ENCODE data around the gene CDKAL1. TPM values are rescaled to one million over a fixed set of nuclear protein-coding genes. Genes with fewer than 3 reads are reported as not detected.

Gene CDKAL1
- total and polyA plus RNA-seq, 8 donors, result 13.6 to 20.7 (median 17.5) TPM

- no peaks in the 10 kb centered on the region for H3K27me3 ChIP-seq
- DNase-seq (no peak), ATAC-seq (peak; percentile 81)
- H3K4me1 ChIP-seq, result peaks cover 5 to 6% of the 10 kb centered on the region in 2 donors
- intact Hi-C loops (cut with DNase I), result no loop called here
- no peaks in the 10 kb centered on the region for H3K36me3 ChIP-seq
- no peaks in the 10 kb centered on the region for H3K9me3 ChIP-seq
- H3K4me3 ChIP-seq, result no peak overlapping the region
- H3K27ac ChIP-seq, result no peak overlapping the region
- TF ChIP-seq CTCF (IDR thresholded peaks at IDR 0.05), result no peak
Observed at GRCh38 chr6:20707870-20708269, 173.6 kb downstream of the CDKAL1 start.

- H3K27ac ChIP-seq, result no peak overlapping the region
- H3K4me1 ChIP-seq, result peaks cover 5 to 6% of the 10 kb centered on the region in 2 donors
- TF ChIP-seq CTCF (IDR thresholded peaks at IDR 0.05), result no peak
- H3K4me3 ChIP-seq, result no peak overlapping the region
- ATAC-seq (peak; percentile 13), DNase-seq (no peak)
- no peaks in the 10 kb centered on the region for H3K9me3 ChIP-seq
- intact Hi-C loops (cut with DNase I), result no loop called here
- H3K27me3 ChIP-seq, result no peaks in the 10 kb centered on the region
- H3K36me3 ChIP-seq, result no peaks in the 10 kb centered on the region
Observed at GRCh38 chr6:20708367-20709124, 174.3 kb downstream of the CDKAL1 start.

- no peak overlapping the region for H3K4me3 ChIP-seq
- no peaks in the 10 kb centered on the region for H3K27me3 ChIP-seq
- ATAC-seq, result no peak
- intact Hi-C loops (cut with DNase I), result no loop called here
- H3K9me3 ChIP-seq, result no peaks in the 10 kb centered on the region
- no peaks in the 10 kb centered on the region for H3K36me3 ChIP-seq
- no peak overlapping the region for H3K27ac ChIP-seq
- TF ChIP-seq CTCF (IDR thresholded peaks at IDR 0.05), result no peak
- no peak for DNase-seq
- peaks cover 5 to 6% of the 10 kb centered on the region in 2 donors for H3K4me1 ChIP-seq
Observed at GRCh38 chr6:20709451-20709850, 175.2 kb downstream of the CDKAL1 start.

- no peak overlapping the region for H3K27ac ChIP-seq
- no peak overlapping the region for H3K4me3 ChIP-seq
- peaks cover 5 to 6% of the 10 kb centered on the region in 2 donors for H3K4me1 ChIP-seq
- TF ChIP-seq CTCF (IDR thresholded peaks at IDR 0.05), result no peak
- DNase-seq (no peak), ATAC-seq (no peak)
- intact Hi-C loops (cut with DNase I), result no loop called here
- no peaks in the 10 kb centered on the region for H3K36me3 ChIP-seq
- H3K9me3 ChIP-seq, result no peaks in the 10 kb centered on the region
- no peaks in the 10 kb centered on the region for H3K27me3 ChIP-seq
Observed at GRCh38 chr6:20710341-20710740, 176.1 kb downstream of the CDKAL1 start.

- intact Hi-C loops (cut with DNase I), result no loop called here
- H3K36me3 ChIP-seq, result no peaks in the 10 kb centered on the region
- peaks cover 5 to 6% of the 10 kb centered on the region in 2 donors for H3K4me1 ChIP-seq
- no peaks in the 10 kb centered on the region for H3K9me3 ChIP-seq
- H3K4me3 ChIP-seq, result no peak overlapping the region
- no peak overlapping the region for H3K27ac ChIP-seq
- DNase-seq, result no peak
- H3K27me3 ChIP-seq, result no peaks in the 10 kb centered on the region
- TF ChIP-seq CTCF (IDR thresholded peaks at IDR 0.05), result no peak
- no peak for ATAC-seq
Observed at GRCh38 chr6:20711518-20711917, 177.3 kb downstream of the CDKAL1 start.
